Esophagus muscularis mucosa (tissue), 3 donors: ENCODE results near the gene IKZF1.

Source experiments
- CTCF ChIP-seq, 3 experiments: fragments of 200-600 bp in 2 of 3; fragments of 450-650 bp in 1 of 3; sonication (generic) in 2 of 3; IDR thresholded peaks; one replicate each; pipeline ENCODE4 v1.5.1; 2017 to 2019; ENCODE audit warnings: antibody characterized with exemption in 3 of 3, mild to moderate bottlenecking in 2 of 3, moderate library complexity in 1 of 3
- POLR2A ChIP-seq: fragments of 450-650 bp; IDR thresholded peaks from one replicate; pipeline ENCODE4 v1.6.1; 2017; ENCODE audit warnings: antibody characterized with exemption, moderate library complexity, mild to moderate bottlenecking, low read depth

GRCh38 chr7:50298811-50299562 is 5.5 kb upstream of the IKZF1 start:
- TF ChIP-seq CTCF (IDR thresholded peaks at IDR 0.05): no peak
- TF ChIP-seq POLR2A: no peak
